Skeletal muscle satellite cell (primary cell): Measurements from ENCODE around the gene PPP1R36.
A peak's percentile ranks its signal among the peaks of the same experiment; 100 is the strongest.
"Not testable (repeated sequence)": the region's sequence is repeated elsewhere in the genome, so short reads cannot be mapped to it uniquely, and the experiment has no call there.

Experiments used
- H3K27me3 ChIP-seq: 2 replicates; pipeline ENCODE4 v1.7.0; 2013; ENCODE audit warnings: low read length; ENCODE audit not compliant: control insufficient read depth, insufficient read depth
- H3K36me3 ChIP-seq: 2 replicates; pipeline ENCODE4 v1.7.0; 2013; ENCODE audit warnings: mild to moderate bottlenecking, control low read depth, low read length; ENCODE audit not compliant: insufficient read depth
- H3K4me1 ChIP-seq: 2 replicates; pipeline ENCODE4 v1.7.0; 2013; ENCODE audit warnings: low read length; ENCODE audit not compliant: control insufficient read depth, insufficient read depth
- H3K4me2 ChIP-seq: 2 replicates; pipeline ENCODE4 v1.7.0; 2013; ENCODE audit warnings: mild to moderate bottlenecking, low read length
- H3K4me3 ChIP-seq: 2 replicates; pipeline ENCODE4 v1.7.0; 2013; ENCODE audit warnings: low read length
- H3K9ac ChIP-seq: 2 replicates; pipeline ENCODE4 v1.7.0; 2013; ENCODE audit warnings: mild to moderate bottlenecking, low read depth, low read length, moderate library complexity
- H3K9me3 ChIP-seq: replicated peaks from 2 replicates; pipeline ENCODE4 v1.7.0; 2013; ENCODE audit warnings: mild to moderate bottlenecking, control low read depth, low read length

The PPP1R36 gene

GRCh38 chr14:64554556-64554955, 4.8 kb downstream of the PPP1R36 start:
- H3K27me3 ChIP-seq: peaks cover 21% of the 10 kb centered on the region
- H3K4me1 ChIP-seq: peaks cover 4% of the 10 kb centered on the region
- no peaks in the 10 kb centered on the region for H3K36me3 ChIP-seq
- no peak overlapping the region for H3K4me3 ChIP-seq
- no peak overlapping the region for H3K4me2 ChIP-seq
- H3K9me3 ChIP-seq: no peaks in the 10 kb centered on the region
- H3K9ac ChIP-seq: no peak overlapping the region

DNA sequence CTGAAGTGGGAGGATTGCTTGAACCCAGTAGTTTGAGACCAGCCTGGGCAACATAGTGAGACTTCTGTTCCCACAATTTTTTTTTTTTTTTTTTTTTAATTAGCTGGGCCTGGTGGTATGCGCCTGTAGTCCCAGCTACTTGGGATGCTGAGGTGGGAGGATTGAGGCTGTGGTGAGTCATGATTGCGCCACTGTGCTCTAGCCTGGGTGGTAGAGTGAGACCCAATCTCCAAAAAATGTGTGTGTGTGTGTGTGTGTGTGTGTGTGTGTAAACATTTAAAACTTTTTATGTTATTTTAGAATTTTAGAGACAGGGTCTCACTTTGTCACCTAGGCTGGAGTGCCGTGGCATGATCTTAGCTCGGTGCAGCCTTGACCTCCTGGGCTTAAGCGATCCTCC, 6.8 kb downstream of the PPP1R36 start:
- H3K27me3 ChIP-seq: peaks cover 6% of the 10 kb centered on the region
- no peaks in the 10 kb centered on the region for H3K36me3 ChIP-seq
- H3K9ac ChIP-seq: no peak overlapping the region
- H3K4me1 ChIP-seq: no peaks in the 10 kb centered on the region
- H3K9me3 ChIP-seq: no peaks in the 10 kb centered on the region
- H3K4me2 ChIP-seq: no peak overlapping the region
- no peak overlapping the region for H3K4me3 ChIP-seq

DNA sequence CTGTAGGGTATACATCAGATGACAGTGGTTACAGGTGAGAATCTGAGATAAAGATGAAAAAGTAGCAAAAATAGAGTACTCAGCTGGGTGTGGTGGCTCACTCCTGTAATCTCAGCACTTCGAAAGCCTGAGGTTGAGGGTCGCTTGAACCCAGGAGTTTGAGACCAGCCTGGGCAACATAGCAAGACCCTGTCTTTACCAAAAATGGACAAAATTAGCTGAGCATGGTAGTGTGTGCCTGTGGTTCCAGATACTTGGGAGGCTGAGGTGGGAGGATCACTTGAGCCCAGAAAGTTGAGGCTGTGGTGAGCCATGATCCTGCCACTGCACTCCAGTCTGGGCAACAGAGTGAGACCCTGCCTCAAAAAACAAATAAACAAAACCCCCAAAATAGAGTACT, 8.5 kb downstream of the PPP1R36 start:
- H3K4me2 ChIP-seq, H3K9ac ChIP-seq, H3K27me3 ChIP-seq, H3K36me3 ChIP-seq, H3K4me1 ChIP-seq, H3K4me3 ChIP-seq, H3K9me3 ChIP-seq: not testable (repeated sequence)

DNA sequence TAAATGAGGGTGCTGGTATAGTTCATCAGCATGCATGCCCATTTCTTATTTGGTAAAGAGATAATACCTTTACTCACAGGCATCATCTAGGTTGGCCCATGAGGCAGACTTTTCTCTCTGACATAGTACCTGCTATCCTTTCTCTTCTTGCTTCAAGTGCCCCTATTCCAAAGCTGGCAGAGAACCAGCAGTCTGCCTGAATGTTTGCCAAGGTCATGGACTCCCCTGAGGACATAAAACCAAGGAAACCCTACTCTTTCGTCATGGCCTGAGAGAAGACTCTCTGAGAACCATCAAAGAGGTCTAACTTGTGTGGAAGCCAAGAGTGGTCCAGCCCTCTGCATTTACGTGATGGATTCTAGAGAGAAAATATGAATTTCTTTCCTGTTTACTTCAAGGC, 11.9 kb downstream of the PPP1R36 start:
- Histone ChIP-seq H3K4me2 (no peak overlapping the region), H3K27me3 (peaks cover 5% of the 10 kb centered on the region), H3K9me3 (no peaks in the 10 kb centered on the region), H3K4me1 (no peaks in the 10 kb centered on the region), H3K9ac (no peak overlapping the region), H3K4me3 (no peak overlapping the region), H3K36me3 (no peaks in the 10 kb centered on the region)

DNA sequence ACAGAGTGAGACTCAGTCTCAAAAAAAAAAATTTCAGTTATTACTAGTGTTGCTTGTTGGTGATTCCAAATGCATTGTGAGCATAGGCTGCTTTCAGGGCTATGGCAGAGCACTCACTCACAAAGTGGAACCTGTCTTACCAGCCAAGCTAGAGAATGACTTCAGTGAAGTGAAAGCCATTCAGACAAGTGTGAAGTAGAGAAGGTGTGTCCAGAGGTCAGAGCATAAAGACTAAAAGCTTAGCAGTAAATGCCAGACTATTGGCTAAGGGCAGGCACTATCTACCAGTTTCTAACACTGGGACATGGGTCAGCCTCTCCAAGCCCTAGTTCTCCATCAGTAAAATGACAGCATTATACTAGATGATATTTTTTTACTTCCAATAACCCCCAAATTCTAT, 12.7 kb downstream of the PPP1R36 start:
- Histone ChIP-seq H3K9me3 (no peaks in the 10 kb centered on the region), H3K4me3 (no peak overlapping the region), H3K27me3 (peaks cover 5% of the 10 kb centered on the region), H3K4me1 (no peaks in the 10 kb centered on the region), H3K4me2 (no peak overlapping the region), H3K9ac (no peak overlapping the region), H3K36me3 (no peaks in the 10 kb centered on the region)

- H3K27me3 ChIP-seq: peaks cover 5% of the 10 kb centered on the region
- H3K4me2 ChIP-seq: no peak overlapping the region
- H3K9me3 ChIP-seq: no peaks in the 10 kb centered on the region
- H3K4me1 ChIP-seq: peaks cover under 1% of the 10 kb centered on the region
- no peak overlapping the region for H3K9ac ChIP-seq
- H3K36me3 ChIP-seq: no peaks in the 10 kb centered on the region
- no peak overlapping the region for H3K4me3 ChIP-seq
These were observed 13.9 kb downstream of the PPP1R36 start for GRCh38 chr14:64563696-64564095.

GRCh38 chr14:64566651-64567122, 16.9 kb downstream of the PPP1R36 start:
- H3K36me3 ChIP-seq: no peaks in the 10 kb centered on the region
- peaks cover 13% of the 10 kb centered on the region for H3K4me1 ChIP-seq
- H3K9me3 ChIP-seq: no peaks in the 10 kb centered on the region
- no peak overlapping the region for H3K4me3 ChIP-seq
- peaks cover 3% of the 10 kb centered on the region for H3K27me3 ChIP-seq
- H3K4me2 ChIP-seq: no peak overlapping the region
- H3K9ac ChIP-seq: no peak overlapping the region

DNA sequence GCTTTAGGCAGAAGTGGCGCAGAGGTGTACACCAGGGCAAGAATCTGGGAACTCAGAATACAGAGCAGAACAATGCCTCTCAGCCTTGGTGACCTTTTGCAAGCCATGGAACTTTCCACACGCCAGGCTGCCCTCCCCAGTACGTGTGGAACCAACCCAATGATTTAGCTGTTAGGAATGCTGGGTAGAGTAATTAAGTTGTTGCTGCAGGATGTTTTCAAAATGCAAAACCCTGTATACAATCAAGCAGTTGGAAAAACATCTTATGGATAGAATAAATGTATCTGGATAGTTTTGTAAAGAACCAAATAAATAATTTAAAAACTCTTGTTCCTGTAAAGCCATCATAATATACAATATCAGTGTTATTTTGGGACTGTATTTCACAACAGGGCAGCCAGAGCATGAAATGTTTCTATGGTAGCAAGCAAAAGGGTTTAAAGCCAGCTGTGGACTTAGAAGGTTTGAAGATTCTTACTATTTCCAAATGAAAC, 19.4 kb downstream of the PPP1R36 start:
- Histone ChIP-seq H3K9ac (peak overlapping the region; percentile 8), H3K27me3 (no peaks in the 10 kb centered on the region), H3K4me1 (peaks cover 13% of the 10 kb centered on the region), H3K4me2 (peak overlapping the region; percentile 43), H3K36me3 (no peaks in the 10 kb centered on the region), H3K9me3 (no peaks in the 10 kb centered on the region), H3K4me3 (no peak overlapping the region)

- H3K36me3 ChIP-seq, H3K9me3 ChIP-seq, H3K27me3 ChIP-seq, H3K4me3 ChIP-seq: not testable (repeated sequence)
- Histone ChIP-seq H3K4me1 (peaks cover 13% of the 10 kb centered on the region), H3K4me2 (peak overlapping the region; percentile 43), H3K9ac (peak overlapping the region; percentile 8)
These were observed 19.9 kb downstream of the PPP1R36 start for GRCh38 chr14:64569646-64570045.

GRCh38 chr14:64572386-64573104, 22.8 kb downstream of the PPP1R36 start:
- H3K4me1 ChIP-seq: peaks cover 13% of the 10 kb centered on the region

GRCh38 chr14:64573109-64573508, 23.3 kb downstream of the PPP1R36 start:
- H3K4me2 ChIP-seq: no peak overlapping the region
- H3K36me3 ChIP-seq: no peaks in the 10 kb centered on the region
- no peaks in the 10 kb centered on the region for H3K27me3 ChIP-seq
- H3K4me3 ChIP-seq: no peak overlapping the region
- no peaks in the 10 kb centered on the region for H3K9me3 ChIP-seq
- no peak overlapping the region for H3K9ac ChIP-seq
- peaks cover 13% of the 10 kb centered on the region for H3K4me1 ChIP-seq

More at GRCh38 chr14:64572386-64573104, 22.8 kb downstream of the PPP1R36 start:
- Histone ChIP-seq H3K9me3 (no peaks in the 10 kb centered on the region), H3K4me2 (no peak overlapping the region), H3K27me3 (no peaks in the 10 kb centered on the region), H3K36me3 (no peaks in the 10 kb centered on the region), H3K9ac (no peak overlapping the region), H3K4me3 (no peak overlapping the region)
